ENCODE results near the gene ADPRS.

Gene ADPRS

GRCh38 chr1:36109041-36109679 lies 20.5 kb downstream of the ADPRS start:
- no peak for DNase-seq

GRCh38 chr1:36111151-36111550 lies 22.5 kb downstream of the ADPRS start:
- no peak for DNase-seq

GRCh38 chr1:36112823-36113222 lies 24.1 kb downstream of the ADPRS start:
- no peak for DNase-seq

GRCh38 chr1:36114371-36114770 lies 25.7 kb downstream of the ADPRS start:
- no peak for DNase-seq

DNA sequence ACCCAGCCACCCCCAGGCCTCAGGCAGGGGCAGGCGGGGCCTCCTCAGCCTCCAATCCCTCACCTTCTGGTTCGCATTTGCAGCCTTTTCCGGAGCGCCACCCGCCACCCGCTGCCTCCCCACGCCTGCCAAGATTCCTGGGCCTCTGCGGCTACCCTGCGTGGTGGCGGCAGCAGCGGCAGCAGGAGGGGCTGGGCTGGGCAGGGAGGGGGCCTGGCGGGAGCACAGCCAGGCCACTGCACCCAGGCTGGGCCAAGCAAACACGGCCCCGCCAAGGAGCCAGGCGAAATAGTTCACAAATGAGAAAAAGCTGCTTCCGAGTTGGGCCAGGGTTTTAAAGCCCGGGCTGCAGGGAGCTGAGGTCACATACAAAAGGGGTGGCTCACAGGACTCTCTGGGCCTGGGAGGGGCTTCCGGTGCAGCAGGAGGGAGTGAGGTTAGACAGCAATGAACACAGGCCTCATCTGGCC lies 26.5 kb downstream of the ADPRS start:
- no peak for DNase-seq

- peak; percentile 55 to 76 for DNase-seq
These were observed 27.2 kb downstream of the ADPRS start for GRCh38 chr1:36115931-36116330.

DNA sequence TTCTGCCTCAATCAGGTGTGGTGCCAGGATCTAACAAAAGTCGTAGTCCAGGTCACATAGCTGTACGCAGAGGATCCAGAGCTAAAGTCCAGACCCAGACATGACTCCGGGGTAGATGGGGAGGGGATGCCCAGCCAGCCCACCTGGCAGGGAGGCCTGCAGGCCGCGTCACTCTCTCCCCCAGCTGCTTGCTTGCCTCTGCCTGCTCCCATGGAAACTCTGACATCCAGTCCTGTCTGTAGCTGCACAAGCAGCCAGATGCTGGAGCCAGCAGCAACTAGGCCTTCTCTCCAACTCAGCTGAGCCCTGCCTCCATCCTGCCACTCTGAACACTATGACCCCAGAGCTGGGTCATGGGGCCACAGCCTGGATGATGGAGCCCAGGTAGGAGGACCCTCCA lies 28.2 kb downstream of the ADPRS start:
- DNase-seq = no peak

DNA sequence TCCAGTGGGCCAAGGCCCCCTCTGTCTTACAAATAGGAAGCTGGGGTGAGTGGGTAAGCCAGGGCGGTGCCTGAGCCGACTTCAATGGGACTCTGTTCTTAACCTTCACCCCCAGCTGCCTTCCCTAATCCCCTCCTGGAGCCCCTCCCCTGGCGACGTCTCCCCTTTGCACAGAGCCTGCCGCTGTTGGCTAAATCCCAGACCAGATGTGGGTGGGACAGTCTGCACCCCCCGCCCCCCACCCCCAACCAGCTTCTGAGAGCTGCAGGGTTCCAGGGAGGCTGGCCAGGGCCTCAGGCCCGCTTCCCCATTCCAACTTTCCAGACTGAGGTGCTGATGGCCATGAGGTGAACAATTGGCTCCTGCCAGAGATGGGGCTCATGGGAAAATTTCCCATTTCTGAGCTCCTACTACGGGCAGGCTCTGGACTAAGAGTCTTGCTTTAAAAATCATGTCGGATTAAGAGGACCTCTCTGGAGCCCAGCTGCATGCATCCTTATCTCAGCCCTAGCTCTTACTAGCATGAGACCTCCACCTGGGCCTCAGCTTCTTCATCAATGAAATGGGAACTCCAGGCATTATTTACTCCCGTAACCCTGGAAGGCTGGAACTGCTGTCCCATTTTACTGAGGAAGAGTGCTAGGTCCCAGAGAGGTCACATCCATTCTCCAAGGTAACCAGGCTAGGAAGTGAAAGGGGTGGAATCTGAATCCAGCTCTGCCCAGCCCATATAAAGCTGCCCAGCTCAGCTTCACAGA lies 29.9 kb downstream of the ADPRS start:
- DNase-seq = no peak

DNA sequence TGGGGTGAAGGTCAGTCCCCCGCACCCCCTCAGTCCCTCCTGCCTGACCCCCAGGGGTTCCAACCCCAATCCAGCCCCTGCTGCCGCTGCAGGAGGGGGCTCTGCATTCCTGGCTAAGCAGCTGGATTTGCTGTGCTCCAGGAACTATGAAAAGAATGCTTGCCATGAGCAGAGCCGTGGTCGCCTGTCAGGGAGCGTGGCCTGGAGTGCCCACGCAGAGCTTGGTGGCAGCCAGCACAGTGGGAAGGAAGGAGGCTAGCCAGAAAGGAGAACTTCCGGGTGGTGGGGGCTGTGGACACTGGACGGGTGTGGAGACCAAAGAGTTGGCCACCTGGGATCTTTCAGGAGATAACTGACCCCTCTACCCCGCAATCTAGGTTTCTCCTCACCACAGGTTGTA lies 30.8 kb downstream of the ADPRS start:
- peak; percentile 56 to 69 for DNase-seq

GRCh38 chr1:36122062-36123030 lies 33.7 kb downstream of the ADPRS start:
- DNase-seq = peak in 1 of 2 donors; percentile 92

- peak; percentile 86 for DNase-seq
These were observed 34.7 kb downstream of the ADPRS start for GRCh38 chr1:36123356-36123755.

GRCh38 chr1:36124404-36125128 lies 35.9 kb downstream of the ADPRS start:
- DNase-seq = no peak

DNA sequence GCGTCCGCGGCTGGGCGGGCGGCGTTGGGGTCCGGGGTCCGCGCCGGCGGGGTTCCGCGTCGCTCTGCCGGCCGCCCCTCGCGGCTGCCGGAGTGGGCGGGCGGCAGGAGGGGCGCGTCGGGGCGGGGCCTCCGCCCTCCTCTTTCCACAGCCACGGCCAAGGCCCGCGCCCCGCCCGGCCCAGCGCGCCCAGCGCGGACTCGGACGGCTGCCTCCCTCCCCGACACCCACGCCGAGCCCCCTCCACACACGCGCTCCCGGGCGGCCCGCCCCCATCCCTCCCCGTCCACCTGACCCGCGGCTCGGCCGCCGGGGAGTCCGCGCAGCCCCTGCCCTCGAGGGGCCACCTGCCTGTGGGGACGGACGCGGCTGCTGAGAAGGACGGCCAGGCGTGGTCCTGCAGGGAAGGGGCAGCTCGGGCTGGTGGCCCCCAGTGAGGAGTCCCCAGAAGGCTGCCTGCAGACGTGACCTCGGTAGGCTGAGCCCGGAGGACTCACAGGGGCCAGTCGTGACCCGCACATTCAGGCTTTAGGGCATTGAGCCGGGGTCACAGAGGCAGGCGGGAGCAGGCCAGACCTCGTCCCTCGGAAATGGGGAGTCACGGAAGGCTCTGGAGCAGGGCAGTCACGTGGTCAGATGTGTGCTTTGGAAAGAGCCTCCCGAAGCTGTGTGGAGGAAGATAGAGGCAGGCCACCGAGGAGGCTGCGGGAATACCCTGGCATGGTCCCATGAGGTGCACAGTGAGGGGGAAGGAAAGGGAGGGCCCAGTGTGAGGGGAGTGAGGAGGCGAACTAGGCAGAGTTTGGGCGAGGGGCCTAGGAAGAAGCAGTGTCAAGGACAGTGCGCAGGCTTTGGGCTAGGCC lies 36.7 kb downstream of the ADPRS start, which contains the start of gene COL8A2:
TSS of gene COL8A2 (minus strand) at position 94 of the 863 bp plus-strand sequence. CDS start 24,980 bp downstream, outside the sequence.
- DNase-seq = peak in 1 of 2 donors; percentile 62

DNA sequence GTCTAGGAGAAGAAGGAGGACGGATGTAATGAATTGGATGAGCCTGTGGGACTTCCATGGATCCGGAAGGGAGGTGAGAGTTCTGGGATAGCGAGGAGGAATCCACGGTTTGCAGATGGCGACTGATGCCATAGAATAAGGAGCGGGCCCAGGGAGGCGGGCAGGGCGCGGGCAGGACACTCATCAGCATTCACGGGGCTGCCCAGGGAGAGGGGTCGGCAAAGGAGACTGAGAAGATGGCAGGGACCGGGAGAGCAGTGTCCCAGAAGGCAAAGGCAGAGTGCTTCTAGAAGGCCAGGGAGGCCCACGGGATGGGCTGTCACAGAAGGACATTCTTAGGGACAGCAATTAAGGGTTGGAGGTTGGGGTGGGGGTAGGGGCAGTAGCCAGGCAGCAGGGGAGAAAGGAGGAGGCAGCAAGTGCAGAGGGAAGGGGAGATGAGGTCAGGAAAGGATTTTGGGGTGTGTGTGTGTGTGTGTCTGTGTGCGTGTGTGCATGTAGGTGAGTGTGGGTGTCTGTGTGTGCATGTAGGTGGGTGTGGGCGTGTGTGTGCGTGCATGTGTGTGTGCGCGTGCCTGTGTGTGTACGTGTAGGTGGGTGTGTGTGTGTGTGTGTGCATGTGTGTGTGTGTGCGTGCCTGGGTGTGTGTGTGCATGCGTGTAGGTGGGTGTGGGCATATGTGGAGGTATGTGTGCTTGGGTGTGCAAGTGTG lies 37.5 kb downstream of the ADPRS start:
- DNase-seq = no peak

GRCh38 chr1:36126797-36127500 lies 38.3 kb downstream of the ADPRS start:
- DNase-seq = no peak

- DNase-seq = no peak
These were observed 39.6 kb downstream of the ADPRS start for GRCh38 chr1:36128126-36128904.

DNA sequence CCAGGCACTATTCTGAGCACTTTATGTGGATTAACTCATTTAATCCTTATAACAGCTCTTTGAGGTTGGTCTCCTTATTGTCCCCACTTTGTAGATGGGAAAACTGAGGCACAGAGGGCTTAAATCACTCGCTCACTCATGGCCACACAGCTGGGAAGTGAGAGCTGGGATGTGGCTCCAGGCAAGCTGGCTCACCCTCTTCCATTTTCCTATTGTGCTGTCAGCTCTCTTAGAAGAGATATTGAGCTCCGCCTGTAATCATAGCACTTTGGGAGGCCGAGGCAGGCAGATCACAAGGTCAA lies 40.2 kb downstream of the ADPRS start:
- no peak for DNase-seq

DNA sequence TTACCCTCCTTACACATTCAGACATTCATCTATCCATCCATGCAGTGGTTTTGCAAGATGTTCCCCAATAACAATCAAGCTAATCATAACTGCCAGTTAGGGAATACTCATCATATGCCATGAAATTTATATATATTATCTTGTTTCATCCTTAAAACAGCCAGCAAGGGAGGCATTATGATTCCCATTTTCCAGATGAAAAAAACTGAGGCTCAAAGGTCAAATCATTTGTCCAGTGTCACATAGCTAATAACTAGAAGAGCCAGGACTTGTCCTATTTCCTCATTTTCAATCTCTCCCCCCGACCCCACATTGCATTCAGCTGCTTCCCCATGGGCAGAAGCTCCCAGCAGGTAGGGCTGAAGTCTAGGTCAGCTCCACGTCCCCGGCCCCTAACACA lies 43.3 kb downstream of the ADPRS start:
- no peak for DNase-seq

DNA sequence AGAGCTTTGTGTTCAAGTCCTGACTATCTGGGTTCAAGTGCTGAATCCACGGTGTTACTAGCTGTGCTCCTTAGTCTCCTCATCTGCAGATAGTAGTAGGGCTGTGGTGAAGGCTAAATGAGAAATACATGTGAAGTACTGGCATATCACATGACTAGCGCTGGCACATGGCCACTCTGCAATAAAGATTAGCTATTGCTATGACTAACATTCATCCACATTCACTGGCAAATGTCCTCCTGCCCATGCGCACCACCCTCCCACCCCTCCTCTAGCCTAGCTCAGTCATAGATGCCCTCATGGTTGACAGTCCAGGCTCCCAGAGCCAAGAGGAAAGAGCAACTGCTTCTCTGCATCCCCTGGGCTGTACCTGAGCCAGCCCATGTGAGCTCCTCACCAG lies 44.8 kb downstream of the ADPRS start:
- peak in 1 of 2 donors; percentile 75 for DNase-seq

Data from inflammatory macrophage treated with lipopolysaccharide for 1 hour (primary cell).